Fibroblast of the aortic adventitia (primary cell): ENCODE data around the gene SLC8B1. TPM values are rescaled to one million over a fixed set of nuclear protein-coding genes. Genes with fewer than 3 reads are reported as not detected.

Source experiments
- DNase-seq: peaks from one replicate; pipeline ENCODE4 v3.0.0-alpha.2; 2010; ENCODE audit warnings: low read depth
- H3K4me3 ChIP-seq: 2 replicates; pipeline ENCODE4 v1.5.1; 2011; ENCODE audit warnings: low read depth, mild to moderate bottlenecking, control low read depth, low read length, moderate library complexity
- total RNA-seq: library from RNA; depleted of rRNA; stranded (reverse); fragments of >200 nt; gene quantifications from 2 replicates; pipeline ENCODE4 v1.2.3, GENCODE V29; 2012; ENCODE audit warnings: low replicate concordance
- TF ChIP-seq, protein P1 (sequence below): IDR thresholded peaks from 2 replicates; pipeline ENCODE4 v1.5.1; 2011; ENCODE audit warnings: mild to moderate bottlenecking, low read length, control low read depth, inconsistent platforms; ENCODE audit not compliant: insufficient read depth

The SLC8B1 gene
- total RNA-seq, 1 donor: 11.5 TPM

DNA sequence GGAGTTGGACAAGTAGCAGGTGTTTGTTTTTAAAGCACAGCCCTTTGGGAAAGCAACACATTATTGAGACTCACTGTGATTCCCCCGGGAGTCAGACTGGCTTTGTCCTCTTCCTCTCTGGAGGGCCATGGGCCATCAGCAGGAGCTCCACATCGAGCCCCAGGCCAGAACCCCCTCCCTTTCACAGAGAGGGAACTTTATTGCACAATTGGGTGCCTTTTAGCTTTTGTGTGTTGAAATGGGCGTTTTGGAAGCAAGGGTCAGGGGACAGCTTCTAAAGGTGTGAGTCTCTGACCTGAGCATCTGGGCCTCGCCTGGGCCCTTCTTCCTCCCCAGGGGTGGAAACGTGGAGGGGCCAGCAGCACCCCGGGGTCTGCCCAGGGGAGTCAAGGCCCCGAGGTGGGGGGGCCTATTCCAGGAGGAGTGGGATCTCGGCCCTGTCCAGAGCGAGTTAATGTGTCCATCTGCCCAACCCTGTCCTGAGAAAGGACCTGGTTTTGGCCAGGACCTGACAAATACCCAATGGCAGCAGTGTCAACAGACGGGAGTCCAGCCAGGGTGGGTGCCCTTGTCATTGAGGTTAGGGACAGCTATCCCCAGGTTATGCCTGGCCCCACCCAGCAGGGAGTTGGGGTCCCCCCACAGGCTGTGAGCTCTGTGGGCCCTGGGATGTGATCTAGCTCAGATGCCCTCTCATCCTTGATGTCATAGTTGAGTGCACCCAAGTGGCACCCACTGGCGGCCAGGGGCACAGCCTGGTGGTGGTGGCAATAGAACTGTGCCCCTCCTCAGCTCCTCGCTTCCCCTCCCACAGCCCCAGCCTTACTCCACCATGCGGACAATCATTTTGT is 37.1 kb downstream of the SLC8B1 start:
- DNase-seq: no peak
- H3K4me3 ChIP-seq: no peak overlapping the region
- TF ChIP-seq, protein P1, sequence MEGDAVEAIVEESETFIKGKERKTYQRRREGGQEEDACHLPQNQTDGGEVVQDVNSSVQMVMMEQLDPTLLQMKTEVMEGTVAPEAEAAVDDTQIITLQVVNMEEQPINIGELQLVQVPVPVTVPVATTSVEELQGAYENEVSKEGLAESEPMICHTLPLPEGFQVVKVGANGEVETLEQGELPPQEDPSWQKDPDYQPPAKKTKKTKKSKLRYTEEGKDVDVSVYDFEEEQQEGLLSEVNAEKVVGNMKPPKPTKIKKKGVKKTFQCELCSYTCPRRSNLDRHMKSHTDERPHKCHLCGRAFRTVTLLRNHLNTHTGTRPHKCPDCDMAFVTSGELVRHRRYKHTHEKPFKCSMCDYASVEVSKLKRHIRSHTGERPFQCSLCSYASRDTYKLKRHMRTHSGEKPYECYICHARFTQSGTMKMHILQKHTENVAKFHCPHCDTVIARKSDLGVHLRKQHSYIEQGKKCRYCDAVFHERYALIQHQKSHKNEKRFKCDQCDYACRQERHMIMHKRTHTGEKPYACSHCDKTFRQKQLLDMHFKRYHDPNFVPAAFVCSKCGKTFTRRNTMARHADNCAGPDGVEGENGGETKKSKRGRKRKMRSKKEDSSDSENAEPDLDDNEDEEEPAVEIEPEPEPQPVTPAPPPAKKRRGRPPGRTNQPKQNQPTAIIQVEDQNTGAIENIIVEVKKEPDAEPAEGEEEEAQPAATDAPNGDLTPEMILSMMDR: no peak

DNA sequence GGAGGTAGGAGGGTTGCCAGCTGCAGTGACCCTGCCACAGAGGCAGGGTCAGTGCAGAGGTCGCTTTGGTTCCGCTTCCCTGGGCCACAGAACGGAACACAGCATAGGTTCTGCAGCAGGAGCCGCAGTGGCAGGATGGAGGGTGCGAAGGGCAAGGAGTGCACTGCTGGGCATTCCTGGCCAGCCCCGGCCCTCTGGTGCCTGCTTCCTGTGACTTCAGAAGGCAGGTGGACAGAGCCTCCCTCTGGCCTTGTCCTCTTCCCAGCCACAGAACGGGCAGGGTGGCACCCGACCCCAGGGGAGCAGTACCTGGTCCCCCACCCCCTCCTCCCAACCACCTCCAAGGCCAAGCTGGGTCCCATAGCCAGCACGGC is 37.7 kb downstream of the SLC8B1 start:
- H3K4me3 ChIP-seq: no peak overlapping the region
- TF ChIP-seq, protein P1: no peak
- DNase-seq: no peak

- H3K4me3 ChIP-seq: no peak overlapping the region
- no peak for DNase-seq
- TF ChIP-seq, protein P1: no peak
Measured at GRCh38 chr12:113296557-113297213, 38.2 kb downstream of the SLC8B1 start.

- no peak overlapping the region for H3K4me3 ChIP-seq
- DNase-seq: no peak
- TF ChIP-seq, protein P1: no peak
Measured at GRCh38 chr12:113295886-113296556, 38.9 kb downstream of the SLC8B1 start.

GRCh38 chr12:113293100-113293499 is 41.8 kb downstream of the SLC8B1 start:
- TF ChIP-seq, protein P1: no peak
- DNase-seq: no peak
- H3K4me3 ChIP-seq: no peak overlapping the region

DNA sequence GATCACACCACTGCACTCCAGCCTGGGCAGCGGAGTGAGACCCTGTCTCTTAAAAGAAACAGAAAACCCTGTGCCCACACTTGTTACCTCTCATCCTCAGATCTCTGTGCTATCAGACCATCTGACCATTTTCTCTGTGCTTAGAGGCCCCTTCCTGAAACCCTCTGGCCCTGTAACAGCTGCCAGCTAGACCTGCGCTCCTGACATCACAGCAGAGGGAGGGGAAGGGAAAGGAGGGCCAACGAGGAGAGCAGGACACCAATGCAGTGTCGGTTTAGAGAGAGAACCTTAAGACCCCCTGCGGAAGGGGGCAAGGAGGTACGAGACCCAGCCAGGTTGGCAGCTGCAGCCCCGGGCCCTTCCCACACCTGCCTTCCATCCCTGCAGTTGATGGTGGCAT is 42.4 kb downstream of the SLC8B1 start:
- TF ChIP-seq, protein P1: no peak
- no peak overlapping the region for H3K4me3 ChIP-seq
- no peak for DNase-seq
